ENCODE measurements around the gene PROZ. TPM values are rescaled to one million over a fixed set of nuclear protein-coding genes. Genes with fewer than 3 reads are reported as not detected.

The PROZ gene
- total and polyA plus RNA-seq, 12 donors = 0.17 TPM; not detected in 11

- no peak for DNase-seq
- 73 to 93% (median 80%) methylated on average over 2 to 3 of the region's 3 CpGs for WGBS, 4 donors
- no peak for TF ChIP-seq POLR2A (IDR thresholded peaks at IDR 0.05)
- TF ChIP-seq, protein P1, sequence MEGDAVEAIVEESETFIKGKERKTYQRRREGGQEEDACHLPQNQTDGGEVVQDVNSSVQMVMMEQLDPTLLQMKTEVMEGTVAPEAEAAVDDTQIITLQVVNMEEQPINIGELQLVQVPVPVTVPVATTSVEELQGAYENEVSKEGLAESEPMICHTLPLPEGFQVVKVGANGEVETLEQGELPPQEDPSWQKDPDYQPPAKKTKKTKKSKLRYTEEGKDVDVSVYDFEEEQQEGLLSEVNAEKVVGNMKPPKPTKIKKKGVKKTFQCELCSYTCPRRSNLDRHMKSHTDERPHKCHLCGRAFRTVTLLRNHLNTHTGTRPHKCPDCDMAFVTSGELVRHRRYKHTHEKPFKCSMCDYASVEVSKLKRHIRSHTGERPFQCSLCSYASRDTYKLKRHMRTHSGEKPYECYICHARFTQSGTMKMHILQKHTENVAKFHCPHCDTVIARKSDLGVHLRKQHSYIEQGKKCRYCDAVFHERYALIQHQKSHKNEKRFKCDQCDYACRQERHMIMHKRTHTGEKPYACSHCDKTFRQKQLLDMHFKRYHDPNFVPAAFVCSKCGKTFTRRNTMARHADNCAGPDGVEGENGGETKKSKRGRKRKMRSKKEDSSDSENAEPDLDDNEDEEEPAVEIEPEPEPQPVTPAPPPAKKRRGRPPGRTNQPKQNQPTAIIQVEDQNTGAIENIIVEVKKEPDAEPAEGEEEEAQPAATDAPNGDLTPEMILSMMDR (IDR thresholded peaks at IDR 0.05) = no peak
- Histone ChIP-seq H3K36me3 (replicated peaks in 1 of 2) (peaks cover 0 to 18% of the 10 kb centered on the region in 2 donors), H3K9me3 (replicated peaks in 1 of 3) (no peaks in the 10 kb centered on the region), H3K27ac (no peak overlapping the region), H3K4me1 (replicated peaks in 1 of 2) (peaks cover 16 to 20% of the 10 kb centered on the region in 2 donors), H3K4me3 (no peak overlapping the region), H3K27me3 (no peaks in the 10 kb centered on the region)
- intact Hi-C loops (cut with DNase I) = no loop called here
Measured at GRCh38 chr13:113218586-113218985, 60.1 kb downstream of the PROZ start.

DNA sequence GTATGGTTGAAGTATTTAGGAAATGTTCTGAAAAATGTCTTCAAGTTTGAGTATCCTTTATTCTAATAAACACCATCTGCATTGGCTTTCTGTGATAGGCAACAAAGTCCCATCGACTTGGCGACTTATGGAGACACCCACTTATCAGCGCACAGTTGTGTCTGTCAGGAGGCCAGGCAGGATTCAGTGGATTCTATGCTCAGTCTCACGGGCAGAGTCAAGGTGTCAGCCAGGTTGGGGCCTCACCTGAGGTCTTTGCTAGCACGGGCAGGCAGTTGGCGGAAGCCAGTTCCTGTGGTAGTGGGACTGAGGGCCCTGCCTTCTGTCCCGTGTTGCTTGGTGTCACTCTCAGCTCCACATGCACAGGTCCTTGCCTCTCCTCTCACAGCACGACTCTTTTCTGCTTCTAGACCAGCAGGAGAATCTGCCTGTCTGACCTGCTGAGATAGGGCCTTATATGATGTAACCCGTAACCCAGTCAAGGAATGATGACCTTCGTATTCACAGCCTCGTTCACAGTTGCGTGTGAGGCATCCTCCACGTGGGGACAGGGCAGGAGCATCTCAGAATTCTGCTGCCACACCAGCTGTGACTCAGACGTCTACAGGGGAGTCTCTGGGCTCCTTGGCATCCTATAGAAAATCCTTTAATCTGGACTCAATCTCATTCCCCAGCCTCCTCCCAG, 61.0 kb downstream of the PROZ start:
- peaks cover 0 to 24% of the 10 kb centered on the region in 2 donors for H3K36me3 ChIP-seq (replicated peaks in 1 of 2)
- no peak overlapping the region for H3K4me3 ChIP-seq
- H3K27ac ChIP-seq = no peak overlapping the region
- intact Hi-C loops (cut with DNase I) = no loop called here
- H3K4me1 ChIP-seq (replicated peaks in 1 of 2) = peaks cover 16 to 20% of the 10 kb centered on the region in 2 donors
- DNase-seq = peak in 2 of 7 donors; percentile 39 to 60
- 73 to 94% (median 81%) methylated on average over 9 to 14 of the region's 14 CpGs for WGBS, 4 donors
- no peaks in the 10 kb centered on the region for H3K9me3 ChIP-seq (replicated peaks in 1 of 3)
- H3K27me3 ChIP-seq = no peaks in the 10 kb centered on the region
- TF ChIP-seq, protein P1 (IDR thresholded peaks at IDR 0.05) = no peak
- TF ChIP-seq POLR2A (IDR thresholded peaks at IDR 0.05) = no peak

DNA sequence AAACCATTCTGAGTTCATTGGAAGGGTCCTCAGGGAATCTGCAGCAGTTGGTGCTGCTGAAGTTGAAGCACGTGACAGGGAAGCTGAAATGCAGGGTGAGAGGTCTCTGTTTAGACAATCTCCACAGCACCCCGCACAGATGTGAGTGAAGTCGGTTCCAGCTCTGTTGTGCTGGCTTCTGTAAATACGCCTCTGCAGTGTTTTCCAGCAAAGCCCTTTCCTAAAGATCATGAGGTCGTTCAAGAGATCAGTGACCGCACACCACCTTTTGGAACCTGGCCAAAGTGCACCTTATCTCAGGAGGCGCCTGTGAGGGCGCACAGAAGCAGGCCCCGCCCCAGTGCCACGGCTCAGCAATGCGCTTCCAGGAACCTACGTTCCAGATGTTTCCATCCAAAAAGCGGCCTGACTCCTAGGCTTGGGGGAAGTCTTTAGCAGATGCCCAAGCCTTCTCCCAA, 61.7 kb downstream of the PROZ start:
- Histone ChIP-seq H3K27ac (no peak overlapping the region), H3K4me1 (replicated peaks in 1 of 2) (peaks cover 16 to 20% of the 10 kb centered on the region in 2 donors), H3K36me3 (replicated peaks in 1 of 2) (peaks cover 0 to 32% of the 10 kb centered on the region in 2 donors), H3K4me3 (no peak overlapping the region), H3K9me3 (replicated peaks in 1 of 3) (no peaks in the 10 kb centered on the region), H3K27me3 (no peaks in the 10 kb centered on the region)
- TF ChIP-seq, protein P1 (IDR thresholded peaks at IDR 0.05) = no peak
- TF ChIP-seq POLR2A (IDR thresholded peaks at IDR 0.05) = no peak
- intact Hi-C loops (cut with DNase I) = no loop called here
- 76 to 84% (median 82%) methylated on average over 12 to 13 of the region's 13 CpGs for WGBS, 4 donors
- DNase-seq = no peak

DNA sequence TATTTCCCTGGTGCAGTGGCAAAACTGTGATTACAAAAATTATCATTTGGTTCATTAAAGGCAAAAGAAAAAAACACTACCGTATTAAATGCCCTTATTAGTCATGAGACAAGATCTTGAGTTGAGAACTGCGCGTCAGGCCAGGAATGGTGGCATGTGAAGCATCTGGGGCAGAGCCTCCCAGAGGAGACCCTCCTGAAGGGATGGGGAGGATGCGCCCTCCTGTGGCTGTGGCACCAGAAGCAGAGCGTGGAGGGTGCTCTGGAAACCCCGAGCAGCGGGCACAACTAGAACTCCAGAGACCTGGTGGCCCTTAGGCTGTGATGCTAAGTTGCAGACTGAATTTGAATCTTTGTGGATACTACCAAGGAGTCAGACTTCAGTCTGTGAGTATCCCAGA, 62.4 kb downstream of the PROZ start:
- H3K4me3 ChIP-seq = no peak overlapping the region
- TF ChIP-seq POLR2A (IDR thresholded peaks at IDR 0.05) = no peak
- TF ChIP-seq, protein P1 (IDR thresholded peaks at IDR 0.05) = no peak
- 94 to 97% (median 96%) methylated on average over 7 of the region's 7 CpGs for WGBS, 4 donors
- H3K27ac ChIP-seq = no peak overlapping the region
- no peaks in the 10 kb centered on the region for H3K9me3 ChIP-seq (replicated peaks in 1 of 3)
- H3K27me3 ChIP-seq = no peaks in the 10 kb centered on the region
- no peak for DNase-seq
- peaks cover 14 to 20% of the 10 kb centered on the region in 2 donors for H3K4me1 ChIP-seq (replicated peaks in 1 of 2)
- peaks cover 0 to 39% of the 10 kb centered on the region in 2 donors for H3K36me3 ChIP-seq (replicated peaks in 1 of 2)
- intact Hi-C loops (cut with DNase I) = no loop called here

Small RNA genes lying within 50 kb of the gene (small RNA-seq; reads per million reads assigned to genes)
- 0 reads per million in 2 donors for gene AL137002.1

Other genes with a start within 250 kb of the PROZ start
- 10 to 100 TPM in 7 of 9 donors, 1 to 10 TPM in 2; 8.1 to 24.9 (median 14.0) TPM for gene MCF2L, start 189.4 kb upstream of the PROZ start, total RNA-seq
- gene MCF2L, start 189.4 kb upstream of the PROZ start, polyA plus RNA-seq = 10 to 100 TPM in 2 of 3 donors, 1 to 10 TPM in 1; 7.6 to 49.0 (median 30.3) TPM
- gene F7, start 52.9 kb upstream of the PROZ start, total RNA-seq = under 1 TPM in 2 of 9 donors, not detected in 7; 0.06 to 0.61 TPM
- under 1 TPM; 0.05 to 0.10 (median 0.08) TPM for gene F7, start 52.9 kb upstream of the PROZ start, polyA plus RNA-seq
- 10 to 100 TPM in 6 of 9 donors, 1 to 10 TPM in 3; 4.4 to 54.4 (median 12.0) TPM for gene F10, start 35.8 kb upstream of the PROZ start, total RNA-seq
- gene F10, start 35.8 kb upstream of the PROZ start, polyA plus RNA-seq = 10 to 100 TPM in 2 of 3 donors, 1 to 10 TPM in 1; 6.1 to 81.8 (median 48.3) TPM
- gene PCID2, start 50.0 kb downstream of the PROZ start, total RNA-seq = 10 to 100 TPM; 26.4 to 87.2 (median 43.9) TPM
- gene PCID2, start 50.0 kb downstream of the PROZ start, polyA plus RNA-seq = 10 to 100 TPM; 44.8 to 49.6 (median 47.2) TPM
- gene CUL4A, start 51.0 kb downstream of the PROZ start, total RNA-seq = 10 to 100 TPM; 53.5 to 90.4 (median 61.6) TPM
- gene CUL4A, start 51.0 kb downstream of the PROZ start, polyA plus RNA-seq = 10 to 100 TPM; 27.6 to 62.8 (median 40.3) TPM
- 100 to 1,000 TPM in 8 of 9 donors, 10 to 100 TPM in 1; 70.5 to 267 (median 184) TPM for gene LAMP1, start 138.6 kb downstream of the PROZ start, total RNA-seq
- 100 to 1,000 TPM in 1 of 3 donors, 10 to 100 TPM in 2; 40.6 to 106 (median 42.2) TPM for gene LAMP1, start 138.6 kb downstream of the PROZ start, polyA plus RNA-seq
- gene GRTP1, start 205.5 kb downstream of the PROZ start, total RNA-seq = 10 to 100 TPM in 7 of 9 donors, 1 to 10 TPM in 2; 1.8 to 28.0 (median 15.0) TPM
- gene GRTP1, start 205.5 kb downstream of the PROZ start, polyA plus RNA-seq = 1 to 10 TPM; 6.8 to 7.9 (median 7.0) TPM